ENCODE measurements around the gene STS.

The STS gene

DNA sequence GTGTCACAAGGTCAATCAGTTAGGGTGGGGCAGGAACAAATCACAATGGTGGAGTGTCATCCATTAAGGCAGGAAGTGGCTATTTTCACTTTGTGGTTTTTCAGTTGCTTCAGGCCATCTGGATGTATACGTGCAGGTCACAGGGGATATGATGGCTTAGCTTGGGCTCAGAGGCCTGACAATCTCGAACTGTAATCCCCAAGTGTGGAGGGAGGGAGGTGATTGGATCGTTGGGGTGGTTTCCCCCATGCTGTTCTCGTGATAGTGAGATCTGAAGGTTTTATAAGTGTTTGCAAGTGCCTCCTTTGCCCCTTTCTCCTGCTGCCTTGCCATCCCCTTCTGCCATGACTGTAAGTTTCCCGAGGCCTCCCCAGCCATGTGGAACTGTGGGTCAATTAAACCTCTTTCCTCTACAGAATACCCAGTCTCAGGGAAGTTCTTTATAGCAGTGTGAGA, 36.7 kb upstream of the STS start:
- TF ChIP-seq ZFX (IDR thresholded peaks at IDR 0.05) = no peak
- TF ChIP-seq, protein P1, sequence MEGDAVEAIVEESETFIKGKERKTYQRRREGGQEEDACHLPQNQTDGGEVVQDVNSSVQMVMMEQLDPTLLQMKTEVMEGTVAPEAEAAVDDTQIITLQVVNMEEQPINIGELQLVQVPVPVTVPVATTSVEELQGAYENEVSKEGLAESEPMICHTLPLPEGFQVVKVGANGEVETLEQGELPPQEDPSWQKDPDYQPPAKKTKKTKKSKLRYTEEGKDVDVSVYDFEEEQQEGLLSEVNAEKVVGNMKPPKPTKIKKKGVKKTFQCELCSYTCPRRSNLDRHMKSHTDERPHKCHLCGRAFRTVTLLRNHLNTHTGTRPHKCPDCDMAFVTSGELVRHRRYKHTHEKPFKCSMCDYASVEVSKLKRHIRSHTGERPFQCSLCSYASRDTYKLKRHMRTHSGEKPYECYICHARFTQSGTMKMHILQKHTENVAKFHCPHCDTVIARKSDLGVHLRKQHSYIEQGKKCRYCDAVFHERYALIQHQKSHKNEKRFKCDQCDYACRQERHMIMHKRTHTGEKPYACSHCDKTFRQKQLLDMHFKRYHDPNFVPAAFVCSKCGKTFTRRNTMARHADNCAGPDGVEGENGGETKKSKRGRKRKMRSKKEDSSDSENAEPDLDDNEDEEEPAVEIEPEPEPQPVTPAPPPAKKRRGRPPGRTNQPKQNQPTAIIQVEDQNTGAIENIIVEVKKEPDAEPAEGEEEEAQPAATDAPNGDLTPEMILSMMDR (conservative IDR thresholded peaks at IDR 0.05) = no peak
- H3K27ac ChIP-seq = no peak overlapping the region

DNA sequence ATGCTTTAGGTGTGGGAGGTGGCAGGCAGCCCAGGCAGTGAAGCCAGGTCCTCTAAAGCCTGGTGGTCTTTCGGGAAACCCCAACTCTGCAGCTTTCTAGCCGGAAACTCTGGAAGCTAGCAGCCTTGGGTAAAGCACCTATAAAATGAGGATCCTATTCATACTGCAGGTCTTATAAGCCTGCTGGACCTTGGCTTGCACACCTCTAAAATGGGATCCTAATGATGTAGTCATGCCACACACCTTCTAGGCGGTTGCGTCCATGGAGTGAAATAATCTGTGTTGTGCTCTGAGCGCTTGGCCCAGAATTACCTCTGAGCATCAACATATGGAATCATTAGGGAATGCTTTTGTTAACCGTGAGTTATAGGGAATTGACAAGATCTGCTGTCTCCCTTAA, 36.0 kb upstream of the STS start:
- H3K27ac ChIP-seq = no peak overlapping the region
- TF ChIP-seq, protein P1 (conservative IDR thresholded peaks at IDR 0.05) = no peak
- TF ChIP-seq ZFX (IDR thresholded peaks at IDR 0.05) = no peak

DNA sequence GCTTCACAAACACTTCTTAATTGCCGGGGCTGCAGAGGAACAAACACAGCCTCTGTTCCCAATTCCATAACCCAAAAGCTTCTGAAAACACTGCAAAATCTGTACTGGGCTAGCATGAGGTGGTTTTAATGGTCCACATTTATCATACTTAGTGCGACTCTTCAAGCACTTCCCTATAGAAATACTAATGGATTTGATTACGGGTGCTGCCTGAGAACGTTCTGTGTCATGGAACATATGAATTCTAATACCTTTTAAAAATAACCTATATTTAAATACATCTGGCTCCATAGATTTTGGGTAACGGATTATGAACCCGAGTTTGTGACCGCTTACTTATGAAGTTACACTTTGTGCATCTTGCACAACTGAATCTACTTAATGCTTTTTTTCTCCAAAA, 35.4 kb upstream of the STS start:
- H3K27ac ChIP-seq = no peak overlapping the region
- TF ChIP-seq, protein P1 (conservative IDR thresholded peaks at IDR 0.05) = no peak
- no peak for TF ChIP-seq ZFX (IDR thresholded peaks at IDR 0.05)

DNA sequence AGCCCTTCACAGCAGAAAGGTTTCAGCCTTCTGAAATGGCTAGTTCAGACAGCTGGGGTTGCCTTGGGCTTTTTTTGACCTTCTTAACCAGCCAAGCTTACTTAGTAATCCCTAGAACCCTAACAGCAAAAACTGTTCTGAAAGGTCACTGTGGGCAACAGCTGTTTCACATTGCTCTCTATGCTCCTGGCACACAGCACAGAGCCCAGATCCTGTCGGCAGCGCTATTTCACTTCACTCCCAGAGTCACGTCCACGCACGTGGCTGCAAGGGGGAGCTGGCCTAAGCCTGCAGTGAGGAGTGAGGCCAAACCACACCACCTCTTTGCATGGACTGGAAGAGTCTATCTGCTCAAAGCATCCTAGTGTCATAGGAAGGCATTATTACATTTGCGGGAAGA, 32.0 kb upstream of the STS start:
- no peak for TF ChIP-seq ZFX (IDR thresholded peaks at IDR 0.05)
- TF ChIP-seq, protein P1 (conservative IDR thresholded peaks at IDR 0.05) = no peak
- H3K27ac ChIP-seq = no peak overlapping the region

DNA sequence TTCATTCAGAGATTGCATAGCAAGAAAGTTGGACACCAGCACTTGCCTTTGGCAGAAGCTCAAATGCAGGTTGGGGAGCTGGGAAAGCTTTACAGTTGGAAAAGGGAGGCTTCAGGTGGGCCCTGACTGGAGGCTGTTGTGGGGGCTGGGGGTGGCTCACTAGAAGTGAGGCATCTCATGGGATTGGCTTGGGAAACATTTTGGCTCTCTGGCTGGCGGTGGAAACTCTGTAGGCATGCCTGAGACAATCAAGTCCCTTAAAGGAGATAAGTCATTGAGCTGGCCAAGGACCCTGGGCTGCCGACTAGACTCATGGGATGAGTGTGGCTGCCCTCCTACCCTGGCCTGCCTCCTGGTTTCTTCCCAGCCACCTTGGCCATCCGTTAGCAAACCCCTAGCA, 31.4 kb upstream of the STS start:
- H3K27ac ChIP-seq = no peak overlapping the region
- no peak for TF ChIP-seq ZFX (IDR thresholded peaks at IDR 0.05)
- TF ChIP-seq, protein P1 (conservative IDR thresholded peaks at IDR 0.05) = no peak

DNA sequence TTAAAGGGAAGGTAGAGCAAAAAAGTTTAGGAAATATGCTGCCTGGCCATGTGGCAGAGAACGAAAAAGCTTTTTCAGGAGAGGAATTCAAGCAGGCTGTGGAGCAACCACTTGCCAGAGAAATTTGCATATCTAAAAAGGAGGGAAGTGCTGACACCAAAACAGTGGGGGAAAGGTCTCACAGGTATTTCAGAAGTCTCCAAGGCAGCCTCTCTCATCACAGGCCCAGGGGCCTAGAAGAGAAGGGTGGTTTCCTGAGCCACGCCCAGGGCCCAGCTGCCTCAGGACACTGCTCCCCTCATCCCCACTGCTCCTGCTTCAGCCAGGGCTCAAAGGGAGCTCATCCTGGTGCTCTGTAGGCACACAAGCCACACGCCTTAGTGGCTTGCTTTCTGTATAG, 29.9 kb upstream of the STS start:
- no peak for TF ChIP-seq ZFX (IDR thresholded peaks at IDR 0.05)
- TF ChIP-seq, protein P1 (conservative IDR thresholded peaks at IDR 0.05) = no peak
- no peak overlapping the region for H3K27ac ChIP-seq

DNA sequence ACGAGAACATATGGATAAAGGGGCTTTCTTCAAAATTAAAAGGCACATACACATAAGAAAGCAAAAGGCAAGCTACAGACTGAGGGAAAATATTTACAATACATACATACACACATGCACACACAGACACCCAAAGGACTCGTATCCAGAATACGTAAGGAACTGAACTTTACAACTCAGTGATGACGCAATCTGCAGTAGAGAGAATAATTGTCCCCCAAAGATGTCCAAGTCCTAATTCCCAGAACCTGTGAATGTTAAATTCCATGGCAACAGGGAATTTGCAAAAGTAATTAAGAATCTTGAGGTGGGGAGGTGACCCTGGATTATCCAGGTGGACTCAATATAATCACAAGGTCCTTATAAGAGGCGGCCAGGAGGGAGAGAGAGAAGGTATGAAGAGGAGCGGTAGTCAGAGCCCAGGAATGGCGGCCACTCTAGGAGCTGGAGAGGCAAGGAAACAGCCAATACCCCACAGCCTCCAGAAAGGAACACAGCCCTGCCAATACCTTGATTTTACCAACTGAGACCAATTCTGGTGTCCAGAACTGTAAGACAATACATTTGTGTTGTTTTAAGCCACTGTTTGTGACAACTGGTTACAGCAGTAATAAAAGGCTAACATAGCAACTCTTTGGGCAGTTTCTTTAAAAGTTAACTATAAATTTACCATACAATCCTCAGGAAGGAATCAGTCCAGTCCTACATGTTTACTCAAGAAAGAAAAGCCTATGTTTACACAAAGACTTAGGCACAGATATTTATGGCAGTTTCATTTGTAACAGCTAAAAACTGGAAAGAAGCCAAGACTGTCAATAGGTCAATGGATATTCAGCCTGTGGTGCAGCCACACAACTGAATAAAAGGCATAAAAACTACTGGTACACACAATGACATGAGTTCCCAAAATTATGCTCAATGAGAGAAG, 27.3 kb upstream of the STS start:
- TF ChIP-seq, protein P1 (conservative IDR thresholded peaks at IDR 0.05) = no peak
- no peak for TF ChIP-seq ZFX (IDR thresholded peaks at IDR 0.05)
- H3K27ac ChIP-seq = peak overlapping the region; percentile 85

Measured in C4-2B (cell line).